ENCODE measurements around the gene FBF1.

FBF1 gene

GRCh38 chr17:75945211-75945610, 4.4 kb upstream of the FBF1 start:
- FAIRE-seq, result no peak

GRCh38 chr17:75943491-75943890, 2.6 kb upstream of the FBF1 start:
- FAIRE-seq, result no peak

- no peak for FAIRE-seq
These were observed 1.6 kb upstream of the FBF1 start for GRCh38 chr17:75942473-75942872.

- FAIRE-seq, result no peak
These were observed 589 bp upstream of the FBF1 start for GRCh38 chr17:75941442-75941819.

DNA sequence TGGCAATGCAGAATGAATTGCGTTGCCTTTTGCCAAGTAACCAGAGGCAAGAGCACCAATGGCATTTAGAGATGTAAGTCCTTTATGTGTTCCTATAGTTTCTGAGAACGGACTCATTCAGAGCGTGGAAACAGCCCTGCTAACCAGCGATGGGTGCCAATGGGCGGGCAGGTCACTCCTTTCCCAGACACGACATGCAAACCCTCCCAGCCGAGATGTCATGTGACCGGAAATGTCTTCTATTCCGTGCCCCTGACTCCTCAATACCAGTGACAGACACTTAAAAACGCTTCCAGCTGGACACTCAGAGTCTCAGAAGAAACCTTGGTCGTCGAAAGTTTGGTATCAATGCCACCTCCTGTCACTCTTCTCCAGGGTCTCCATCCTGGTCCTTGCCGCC, 3.2 kb downstream of the FBF1 start:
- no peak for FAIRE-seq

DNA sequence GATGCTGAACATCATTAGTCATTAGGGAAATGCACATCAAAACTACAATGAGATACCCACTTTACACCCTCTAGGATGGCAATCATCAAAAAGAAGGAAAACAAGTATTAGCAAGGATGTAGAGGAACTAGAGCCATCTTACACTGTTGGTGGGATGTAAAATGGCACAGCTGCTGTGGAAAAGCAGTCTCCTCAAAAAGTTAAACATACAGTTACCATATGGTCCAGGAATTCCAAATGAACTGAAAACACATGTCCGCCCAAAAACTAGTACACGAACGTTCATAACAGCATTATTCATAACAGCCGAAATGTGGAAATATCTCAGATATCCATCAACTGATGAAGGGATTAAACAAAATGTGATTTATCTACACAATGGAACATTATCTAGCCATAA, 7.0 kb downstream of the FBF1 start:
- no peak for FAIRE-seq

DNA sequence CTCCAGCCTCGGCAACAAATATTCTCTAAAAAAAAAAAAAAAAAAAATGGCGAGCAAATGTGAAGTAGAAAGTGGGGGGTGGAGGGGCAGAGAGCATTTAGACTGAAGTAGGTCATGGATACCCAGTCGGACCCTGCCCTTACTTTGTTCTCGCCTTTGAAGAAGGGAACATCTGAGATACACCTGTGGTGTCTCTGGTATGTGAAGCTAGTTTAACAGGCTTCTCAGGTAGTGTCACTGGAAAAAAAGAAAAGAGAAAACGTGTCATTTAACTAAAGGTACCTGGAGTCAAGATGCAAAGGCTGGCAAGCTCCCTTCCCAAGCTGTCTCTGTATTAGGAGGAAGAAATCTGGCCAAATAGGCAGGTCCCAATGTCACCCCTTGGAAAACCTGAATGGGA, 8.0 kb downstream of the FBF1 start:
- FAIRE-seq, result no peak

DNA sequence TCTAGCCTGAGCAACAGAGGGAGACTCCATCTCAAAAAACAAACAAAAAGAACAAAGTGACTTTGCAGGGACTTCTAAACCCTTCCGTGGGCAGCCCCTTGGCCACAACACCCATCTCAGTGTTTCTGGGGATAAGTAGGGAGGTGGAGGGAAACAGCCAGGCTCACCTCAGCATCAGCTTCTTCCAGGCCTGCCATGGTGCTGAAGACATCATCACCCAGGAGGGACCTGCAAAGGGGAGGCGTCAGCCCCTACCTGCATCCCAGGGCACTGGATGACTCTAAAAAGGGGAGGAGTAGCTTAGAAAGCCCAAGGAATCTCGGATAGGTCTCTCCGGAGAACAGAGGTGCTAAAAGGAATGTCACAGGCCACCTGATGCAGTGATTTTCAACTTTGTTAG, 9.8 kb downstream of the FBF1 start:
- FAIRE-seq, result no peak

- no peak for FAIRE-seq
These were observed 13.4 kb downstream of the FBF1 start for GRCh38 chr17:75927286-75927922.

- FAIRE-seq, result no peak
These were observed 14.4 kb downstream of the FBF1 start for GRCh38 chr17:75926456-75926855.

DNA sequence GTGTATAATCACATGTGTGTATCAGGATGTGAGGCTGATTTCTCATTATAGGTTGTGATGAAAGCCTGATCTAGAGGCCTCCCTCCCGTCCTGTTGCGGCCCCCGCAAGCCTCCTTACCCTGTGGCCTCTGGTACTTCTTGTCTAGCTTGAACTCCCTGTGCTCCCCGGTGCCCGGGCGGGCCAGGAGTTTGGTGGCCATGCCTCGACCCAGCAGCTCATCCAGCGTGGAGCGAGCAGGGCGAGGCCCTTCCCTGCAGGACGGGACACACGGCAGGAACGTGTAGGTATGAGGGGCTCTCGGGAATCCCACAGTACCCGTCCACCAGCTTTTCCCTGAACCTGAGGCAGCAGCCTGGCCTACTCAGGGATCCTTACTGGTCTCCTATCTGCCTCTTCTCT, 14.9 kb downstream of the FBF1 start:
- FAIRE-seq, result no peak

GRCh38 chr17:75925103-75925502, 15.7 kb downstream of the FBF1 start:
- FAIRE-seq, result no peak

- no peak for FAIRE-seq
These were observed 17.6 kb downstream of the FBF1 start for GRCh38 chr17:75922963-75923874.

- no peak for FAIRE-seq
These were observed 18.5 kb downstream of the FBF1 start for GRCh38 chr17:75922173-75922961.

- FAIRE-seq, result no peak
These were observed 19.2 kb downstream of the FBF1 start for GRCh38 chr17:75921596-75921995.

DNA sequence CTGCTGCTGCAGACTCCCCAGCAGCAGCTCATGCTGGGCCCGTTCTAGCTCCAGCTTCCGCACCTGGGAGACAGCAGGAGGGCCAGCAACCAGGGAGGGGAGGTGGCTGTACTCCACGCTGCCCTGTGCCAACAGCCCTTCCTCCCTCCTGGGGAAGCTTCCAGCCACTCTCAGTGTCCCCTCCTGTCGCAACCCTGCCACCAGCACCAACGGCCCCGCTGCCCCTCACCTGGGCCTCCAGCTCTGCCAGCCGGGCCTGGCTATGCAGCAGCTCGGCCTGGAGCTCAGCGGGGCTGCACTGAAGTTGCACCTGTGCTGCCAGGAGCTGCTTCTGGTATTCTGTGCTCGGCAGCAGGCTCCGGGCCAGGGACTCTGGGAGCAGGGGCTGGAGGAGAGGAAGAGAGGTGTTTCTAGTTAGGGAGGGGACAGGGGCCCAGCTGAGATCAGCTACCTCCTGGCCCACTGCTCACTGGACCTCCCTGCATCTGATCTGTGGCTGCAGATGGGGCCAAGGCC, 20.7 kb downstream of the FBF1 start:
- no peak for FAIRE-seq

- no peak for FAIRE-seq
These were observed 21.2 kb downstream of the FBF1 start for GRCh38 chr17:75919611-75920010.

DNA sequence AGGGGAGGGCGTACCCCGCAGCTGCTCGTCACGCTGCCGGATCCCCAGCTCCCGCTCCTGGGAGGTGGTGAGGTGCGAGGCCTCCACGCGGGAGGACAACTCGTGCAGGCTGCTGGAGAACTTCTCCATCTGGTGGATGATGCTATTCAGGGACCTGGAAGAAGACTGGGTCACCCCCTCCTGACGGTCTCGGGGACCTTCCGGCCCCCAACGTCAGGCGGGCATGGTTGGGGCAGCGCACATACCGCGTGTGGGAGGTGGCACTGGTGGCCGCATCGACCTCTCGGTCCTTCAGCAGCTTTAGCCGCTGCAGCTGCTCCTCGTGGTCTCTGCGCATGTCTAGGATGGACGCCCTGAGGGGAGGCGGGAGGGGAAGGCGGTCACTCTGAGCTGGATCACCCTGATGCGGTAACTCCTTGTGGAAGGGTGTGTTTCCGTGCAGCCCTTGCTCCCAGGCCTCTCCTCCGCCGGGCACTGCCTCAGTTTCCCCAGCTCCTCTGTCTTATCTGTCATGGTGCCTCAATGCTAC, 22.9 kb downstream of the FBF1 start:
- no peak for FAIRE-seq

GRCh38 chr17:75917141-75917916, 23.5 kb downstream of the FBF1 start:
- FAIRE-seq, result no peak

- FAIRE-seq, result no peak
These were observed 25.6 kb downstream of the FBF1 start for GRCh38 chr17:75915268-75915667.

DNA sequence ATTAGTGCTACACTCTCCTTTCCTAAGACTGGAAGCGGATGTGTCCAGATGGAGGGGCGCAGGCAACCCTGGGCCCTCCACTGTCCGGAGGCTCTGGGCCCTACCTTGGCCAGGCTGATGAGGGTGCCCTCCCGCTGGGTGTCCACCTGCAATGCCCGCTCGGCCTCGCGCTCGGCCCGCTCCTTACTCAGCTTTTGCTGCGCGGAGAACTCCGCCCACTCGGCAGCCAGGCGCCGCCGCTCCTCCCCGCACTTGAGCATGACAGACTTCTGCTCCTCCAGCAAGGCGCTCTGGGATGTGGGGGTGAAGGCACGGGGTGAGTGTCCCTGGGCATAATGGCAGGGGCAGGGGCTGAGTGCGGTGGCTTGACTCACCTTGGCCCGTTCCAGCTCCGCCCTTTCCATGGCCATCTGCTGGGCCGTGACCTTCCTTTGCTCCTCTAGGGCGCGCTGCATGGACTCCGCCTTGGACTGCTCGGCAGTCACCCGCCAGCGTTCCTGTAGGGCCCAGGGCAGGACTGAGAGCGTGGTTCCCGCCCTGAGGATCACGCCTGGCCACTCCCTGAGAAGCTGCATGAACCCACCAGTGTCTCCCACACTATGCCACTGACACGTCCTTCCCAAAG, 26.1 kb downstream of the FBF1 start:
- no peak for FAIRE-seq
